Activated naive CD4-positive, alpha-beta T cell treated with anti-CD3 and anti-CD28 coated beads, Interleukin-2, amount 50 U/mL, for 16 hours (primary cell): ENCODE data around the gene OR10G8.
A peak's percentile ranks its signal among the peaks of the same experiment; 100 is the strongest.
"Not testable (repeated sequence)": the region's sequence is repeated elsewhere in the genome, so short reads cannot be mapped to it uniquely, and the experiment has no call there.

Source experiments
- DNase-seq: peaks from one replicate; pipeline ENCODE4 v3.0.0-alpha.2; 2020

The OR10G8 gene, protein sequence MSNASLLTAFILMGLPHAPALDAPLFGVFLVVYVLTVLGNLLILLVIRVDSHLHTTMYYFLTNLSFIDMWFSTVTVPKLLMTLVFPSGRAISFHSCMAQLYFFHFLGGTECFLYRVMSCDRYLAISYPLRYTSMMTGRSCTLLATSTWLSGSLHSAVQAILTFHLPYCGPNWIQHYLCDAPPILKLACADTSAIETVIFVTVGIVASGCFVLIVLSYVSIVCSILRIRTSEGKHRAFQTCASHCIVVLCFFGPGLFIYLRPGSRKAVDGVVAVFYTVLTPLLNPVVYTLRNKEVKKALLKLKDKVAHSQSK

DNA sequence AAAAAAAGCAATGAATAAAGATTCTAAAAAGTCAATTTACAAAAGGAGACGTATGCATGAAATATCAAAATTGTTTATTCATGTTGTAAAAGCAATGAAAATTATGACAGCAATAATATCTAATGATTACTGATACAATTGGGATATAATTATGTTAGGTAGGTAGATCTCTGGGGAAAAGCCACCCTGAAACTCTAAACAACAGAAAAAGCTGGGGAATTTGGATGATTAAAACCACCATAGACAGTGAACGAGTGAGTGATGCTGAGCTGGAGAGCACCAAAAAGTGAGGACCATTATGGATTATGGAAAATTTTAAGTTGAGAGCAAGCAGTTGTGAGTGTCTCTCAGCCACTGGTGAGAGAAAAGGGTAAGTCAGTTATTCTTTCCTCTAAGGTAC lies at the start of gene OR10G8:
OR10G8 (plus strand) TSS at position 301 of the 400 bp plus-strand sequence. CDS start 2,825 bp downstream, outside the sequence.
- no peak for DNase-seq

DNA sequence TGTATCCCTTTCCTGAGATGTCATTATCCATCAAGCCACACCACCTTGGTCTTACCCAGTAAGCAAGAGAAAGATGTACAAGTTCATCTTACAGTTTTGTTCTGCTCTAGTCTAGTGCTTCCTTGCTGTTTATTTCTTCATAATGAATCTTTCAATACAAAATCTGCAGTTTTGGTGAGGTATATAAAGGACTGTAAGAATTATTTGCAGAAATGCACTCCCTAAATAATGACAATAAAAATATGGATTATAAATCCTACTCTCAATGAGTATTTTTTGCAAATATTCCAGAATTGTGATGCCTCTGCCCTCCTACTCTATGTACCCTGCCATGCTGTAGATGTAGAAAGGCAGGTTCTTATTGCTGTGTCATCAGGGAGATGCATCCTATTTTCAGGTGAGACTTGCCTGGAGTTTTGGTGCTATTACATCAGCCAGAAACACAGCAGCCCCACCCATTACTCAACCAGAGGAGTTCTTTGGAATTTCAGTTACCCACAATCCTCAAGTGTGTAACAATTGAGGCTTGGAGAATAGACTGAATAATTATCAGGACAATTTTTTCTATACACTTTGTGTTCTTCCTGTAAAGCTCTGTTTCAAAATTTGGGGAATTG lies 48.8 kb upstream of the OR10G8 start, which contains the start of gene OR10S1:
OR10S1 (minus strand) TSS at position 51 of the 617 bp plus-strand sequence. CDS start 117 bp downstream, outside the sequence.
- DNase-seq = no peak

DNA sequence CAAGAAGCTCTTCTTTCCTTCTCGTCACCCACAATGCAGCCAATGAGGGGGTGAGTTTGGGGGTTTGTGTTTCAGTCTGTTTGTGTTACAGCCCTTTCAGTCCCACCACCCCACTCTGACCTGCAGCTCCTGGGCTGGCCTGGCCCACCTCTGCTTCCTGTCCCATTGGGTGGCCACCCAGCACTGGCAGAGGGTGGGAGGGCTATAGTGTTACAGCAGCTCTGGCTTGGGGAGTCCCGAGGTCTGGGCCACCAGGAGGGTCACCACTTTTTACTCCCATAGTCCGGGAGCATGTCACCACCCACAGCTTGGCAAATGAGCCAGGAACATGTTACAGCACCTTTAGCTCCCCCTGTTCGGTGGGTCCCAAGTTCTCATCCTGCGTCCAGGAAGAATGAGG lies 47.3 kb upstream of the OR10G8 start:
- no peak for DNase-seq

DNA sequence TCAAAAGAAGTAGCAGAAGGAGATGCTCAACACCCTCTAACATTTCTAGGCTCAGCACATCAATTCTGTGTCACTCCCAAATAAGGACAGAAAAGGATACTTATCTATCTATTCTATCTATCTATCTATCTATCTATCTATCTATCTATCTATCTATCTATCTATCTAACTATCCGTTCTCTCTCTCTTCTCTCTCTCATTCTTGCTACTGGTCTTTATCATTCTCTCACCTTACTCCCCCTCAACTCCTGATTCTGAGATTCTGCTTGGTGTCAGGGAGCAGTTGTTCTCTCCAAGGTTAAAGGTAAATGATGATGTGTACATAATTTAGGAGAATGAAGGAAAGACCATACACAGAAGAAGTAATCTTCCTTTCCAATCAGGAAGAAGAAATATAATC lies 31.5 kb upstream of the OR10G8 start, which contains the start of gene OR10G6:
OR10G6 (minus strand) TSS at position 43 of the 400 bp plus-strand sequence; CDS start at position 43, 0 bp downstream.
- DNase-seq = no peak

DNA sequence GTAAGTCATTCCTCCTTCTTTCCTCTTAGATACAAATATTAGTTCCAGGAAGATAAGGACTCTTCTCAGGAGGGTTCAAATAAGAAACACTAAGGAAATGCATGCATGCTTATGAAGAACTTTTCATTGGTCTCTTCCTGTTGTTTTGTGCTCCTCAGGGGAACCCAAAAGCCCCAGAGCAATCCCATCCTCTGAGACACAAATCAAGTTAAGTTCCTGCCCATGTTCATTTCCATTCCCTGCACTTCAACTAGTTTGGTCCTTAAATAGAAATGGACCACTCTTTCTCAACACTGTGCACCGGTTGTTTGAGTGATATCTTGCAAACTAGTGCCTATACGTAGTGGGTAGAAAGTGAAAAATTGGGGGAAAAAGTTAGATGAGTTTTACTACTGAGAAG lies 13.9 kb upstream of the OR10G8 start, which contains the start of gene OR10G4:
OR10G4 (plus strand) TSS at position 301 of the 400 bp plus-strand sequence. CDS start 2,578 bp downstream, outside the sequence.
- DNase-seq = no peak

DNA sequence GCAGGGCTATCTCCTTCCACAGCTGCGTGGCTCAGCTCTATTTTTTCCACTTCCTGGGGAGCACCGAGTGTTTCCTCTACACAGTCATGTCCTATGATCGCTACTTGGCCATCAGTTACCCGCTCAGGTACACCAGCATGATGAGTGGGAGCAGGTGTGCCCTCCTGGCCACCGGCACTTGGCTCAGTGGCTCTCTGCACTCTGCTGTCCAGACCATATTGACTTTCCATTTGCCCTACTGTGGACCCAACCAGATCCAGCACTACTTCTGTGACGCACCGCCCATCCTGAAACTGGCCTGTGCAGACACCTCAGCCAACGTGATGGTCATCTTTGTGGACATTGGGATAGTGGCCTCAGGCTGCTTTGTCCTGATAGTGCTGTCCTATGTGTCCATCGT lies 10.8 kb upstream of the OR10G8 start:
- DNase-seq = not testable (repeated sequence)

DNA sequence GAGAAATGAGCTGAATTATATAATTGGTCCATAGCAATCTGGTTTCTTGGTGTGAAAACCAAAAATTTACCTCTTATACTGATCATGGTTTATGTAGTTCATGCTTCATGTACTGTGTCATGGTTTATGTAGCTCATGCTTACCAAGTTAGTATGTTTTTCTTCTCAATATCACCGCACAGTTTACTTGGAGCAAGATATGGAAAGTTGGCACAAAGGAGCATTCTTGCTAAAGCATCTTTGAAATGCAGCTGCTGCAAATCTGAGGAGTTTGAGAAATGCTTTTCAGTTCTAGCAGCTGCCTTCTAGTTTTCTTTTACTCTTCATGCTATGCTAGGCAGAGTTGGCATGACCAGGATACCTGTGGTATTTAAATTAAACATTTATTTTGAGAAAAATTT lies 10.1 kb downstream of the OR10G8 start:
- no peak for DNase-seq

DNA sequence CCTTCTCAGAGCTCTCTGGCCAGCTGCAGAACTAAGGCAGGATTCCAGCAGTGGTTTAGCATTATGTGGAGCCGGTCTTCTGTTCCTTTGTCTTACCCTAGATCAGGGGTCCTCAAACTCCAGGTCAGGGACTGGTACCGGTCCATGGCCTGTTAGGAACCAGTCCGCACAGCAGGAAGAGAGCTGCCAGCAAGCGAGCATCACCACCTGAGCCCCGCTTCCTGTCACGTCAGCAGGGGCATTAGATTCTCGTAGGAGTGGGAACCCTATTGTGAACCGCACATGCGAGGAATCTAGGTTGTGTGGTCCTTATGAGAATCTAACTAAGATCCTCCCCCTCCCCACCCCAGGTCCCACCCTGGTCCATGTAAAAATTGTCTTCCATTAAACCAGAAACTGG lies 13.0 kb downstream of the OR10G8 start:
- no peak for DNase-seq

DNA sequence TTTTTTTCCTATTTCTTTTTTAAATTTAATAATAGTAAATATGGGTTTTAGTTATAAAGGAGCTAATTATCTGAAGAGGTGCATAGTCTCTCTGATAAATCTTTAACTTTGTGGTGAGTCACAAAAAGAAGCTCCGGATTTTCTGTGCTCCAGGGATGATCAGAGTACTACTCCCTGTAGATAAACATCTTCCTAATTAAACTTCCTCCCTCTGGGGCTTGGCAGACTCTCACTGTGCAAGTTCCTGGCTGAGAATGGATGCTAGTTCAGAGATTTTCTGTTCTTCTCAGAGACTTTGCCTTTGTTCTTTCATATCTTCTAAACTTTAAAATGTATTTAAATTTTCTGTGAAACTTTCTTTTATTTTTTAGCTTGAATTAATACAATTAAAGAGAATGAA lies 14.7 kb downstream of the OR10G8 start, which contains the start of gene OR10G7:
OR10G7 (minus strand) TSS at position 72 of the 400 bp plus-strand sequence. CDS start 2,324 bp downstream, outside the sequence.
- no peak for DNase-seq

DNA sequence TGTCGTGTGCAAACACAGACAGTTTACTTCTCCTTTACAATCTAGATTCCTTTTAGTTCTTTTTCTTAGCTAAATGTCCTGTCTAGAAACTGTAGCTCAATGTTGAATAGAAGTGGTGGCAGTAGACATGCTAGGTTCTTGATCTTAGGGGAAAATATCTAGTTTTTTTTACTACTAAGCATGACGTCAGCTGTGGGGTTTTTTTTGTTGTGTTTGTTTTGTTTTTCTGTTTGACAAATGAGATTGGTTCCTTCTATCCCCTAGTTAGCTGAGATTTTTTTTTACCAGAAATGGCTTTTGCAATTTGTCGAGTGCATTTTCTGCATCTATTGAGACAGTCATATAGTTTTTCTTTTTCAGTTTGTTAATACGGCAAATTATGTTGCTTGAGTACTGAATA lies 16.8 kb downstream of the OR10G8 start:
- no peak for DNase-seq

DNA sequence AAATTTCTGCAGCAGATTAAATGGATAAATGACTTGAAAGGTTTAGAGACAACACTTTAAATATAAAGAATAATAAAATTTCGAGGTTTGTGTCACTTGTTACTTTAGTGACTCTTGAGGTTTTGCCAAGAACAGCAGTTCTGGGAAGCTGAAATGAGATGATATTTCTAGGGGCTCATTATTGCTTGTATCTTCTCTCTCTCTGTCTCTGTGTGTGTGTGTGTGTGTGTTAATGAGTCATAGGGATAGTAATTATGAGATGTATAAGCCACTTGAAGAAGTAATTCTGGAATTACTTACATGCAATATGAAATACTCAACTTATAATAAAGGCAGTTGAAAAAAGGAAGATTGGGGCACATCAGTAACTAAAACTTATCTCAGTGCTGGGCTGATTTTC lies 24.1 kb downstream of the OR10G8 start:
- no peak for DNase-seq

DNA sequence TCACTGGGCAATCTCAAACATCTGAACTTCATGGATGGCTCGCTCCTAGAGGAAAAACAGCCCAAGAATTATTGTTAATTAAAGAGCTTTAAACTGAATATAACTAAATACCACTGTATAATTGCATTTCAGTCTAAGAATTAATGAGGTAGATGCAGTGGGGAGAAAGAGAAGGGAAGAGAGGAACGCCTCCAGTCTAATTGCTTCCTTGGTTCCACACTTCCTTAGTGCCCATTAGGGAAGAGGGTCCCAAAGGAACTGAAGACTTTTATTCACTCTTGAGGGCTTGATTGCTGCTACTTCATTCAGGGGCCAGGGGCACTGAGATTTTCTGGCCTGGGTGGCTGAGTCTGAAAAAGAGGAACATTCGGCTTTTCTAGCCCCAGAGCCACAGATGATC lies 26.4 kb downstream of the OR10G8 start:
- no peak for DNase-seq

DNA sequence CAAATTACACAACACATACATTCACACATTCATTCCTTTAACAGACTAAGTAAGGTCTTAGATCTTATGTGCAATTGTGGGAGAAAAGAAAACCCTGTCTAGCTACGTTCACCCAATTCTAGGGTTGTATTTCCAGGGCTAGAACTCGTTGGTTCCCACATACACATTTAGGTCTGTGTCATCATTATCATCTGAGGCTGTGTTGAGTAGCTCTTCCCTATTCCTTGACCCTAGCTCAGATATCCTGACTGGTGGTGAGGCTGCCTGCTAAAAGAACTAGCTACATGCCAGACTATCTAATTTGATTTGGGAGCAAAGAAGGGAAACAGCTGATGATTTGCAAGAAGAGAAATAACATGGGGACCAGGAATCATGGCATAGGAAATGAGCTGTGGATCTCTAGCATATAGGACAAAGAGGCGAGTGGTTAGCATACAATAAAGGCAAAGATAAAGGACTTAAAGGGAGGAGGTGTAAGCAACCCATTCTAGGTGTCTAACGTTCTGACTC lies 42.1 kb downstream of the OR10G8 start:
- DNase-seq = no peak

DNA sequence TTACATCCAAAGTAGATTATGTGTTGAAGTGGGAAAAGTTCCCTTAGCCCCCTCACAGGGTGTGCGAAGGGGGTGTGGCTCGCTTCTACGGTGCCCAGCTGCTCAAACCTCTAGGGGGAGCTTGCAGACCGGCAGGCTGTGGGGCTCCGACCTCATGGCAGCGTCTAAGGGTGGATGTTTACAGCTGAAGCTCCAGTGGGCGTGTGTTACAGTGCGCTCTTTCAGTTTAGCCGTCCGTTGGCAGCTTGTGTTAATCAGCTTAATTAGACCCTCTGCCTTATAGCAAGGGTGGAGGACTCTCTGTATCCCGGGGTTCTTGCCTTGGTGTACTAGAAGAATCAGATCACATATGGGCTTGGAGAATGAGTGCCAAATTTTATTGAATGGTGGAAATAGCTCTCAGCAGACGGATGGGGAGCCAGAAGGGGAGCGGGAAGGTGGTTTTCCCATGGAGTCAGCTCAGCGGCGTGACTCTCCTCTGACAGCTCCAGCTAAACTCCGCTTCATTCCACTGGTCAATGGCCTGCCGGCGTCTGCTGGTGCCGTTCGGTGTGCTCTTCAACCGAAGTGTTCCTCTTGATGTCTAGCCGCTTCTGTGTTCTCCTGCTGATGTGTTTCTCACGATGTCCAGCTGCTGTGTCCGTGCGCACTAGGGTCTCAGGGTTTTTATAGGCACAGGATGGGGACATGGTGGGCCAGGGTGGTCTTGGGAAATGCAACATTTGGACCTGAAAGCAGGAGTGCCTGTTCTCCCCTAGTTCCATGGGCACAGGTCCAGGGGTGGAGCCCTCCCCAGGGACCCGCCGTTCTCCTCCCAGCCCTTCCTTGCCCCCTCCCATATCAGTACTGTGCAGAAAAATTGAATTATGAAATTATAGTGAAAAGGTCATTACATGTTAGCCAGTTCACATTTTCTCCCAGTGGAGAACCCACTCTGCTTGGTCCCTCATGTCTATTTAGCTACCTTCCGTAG lies 43.1 kb downstream of the OR10G8 start:
- DNase-seq = peak; percentile 42

DNA sequence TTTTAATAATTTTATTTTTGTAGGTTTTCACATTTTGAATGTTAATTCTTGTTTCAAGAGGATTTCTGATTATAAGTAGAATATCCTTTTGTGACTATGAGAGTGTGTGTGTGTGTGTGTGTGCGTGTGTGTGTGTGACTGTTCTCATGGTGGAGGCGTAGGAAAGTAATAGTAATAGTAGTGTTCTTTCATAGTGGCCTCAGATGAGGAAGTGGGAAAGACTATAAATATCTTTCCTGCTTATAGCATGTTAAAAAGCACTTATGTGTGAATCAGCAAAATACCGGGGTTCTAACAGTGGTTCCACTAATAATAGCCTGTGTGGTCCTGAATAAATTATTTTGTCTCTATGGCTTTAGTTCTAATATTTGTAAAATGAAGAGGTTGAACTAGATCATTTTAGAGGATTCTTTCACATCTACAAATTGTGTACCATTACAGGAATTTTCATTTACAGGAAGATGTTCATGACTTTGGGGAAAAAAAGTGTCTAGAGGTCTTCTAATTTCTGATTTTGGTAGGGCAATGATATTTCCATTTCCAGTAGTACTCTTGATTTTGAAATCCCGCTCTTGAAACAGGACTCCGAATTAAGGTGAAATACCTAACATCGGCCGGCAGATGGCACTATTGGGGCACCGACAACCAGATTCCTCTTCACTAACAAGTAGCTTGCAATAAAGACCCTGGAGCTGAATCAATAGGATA lies 44.5 kb downstream of the OR10G8 start:
- DNase-seq = peak; percentile 63

DNA sequence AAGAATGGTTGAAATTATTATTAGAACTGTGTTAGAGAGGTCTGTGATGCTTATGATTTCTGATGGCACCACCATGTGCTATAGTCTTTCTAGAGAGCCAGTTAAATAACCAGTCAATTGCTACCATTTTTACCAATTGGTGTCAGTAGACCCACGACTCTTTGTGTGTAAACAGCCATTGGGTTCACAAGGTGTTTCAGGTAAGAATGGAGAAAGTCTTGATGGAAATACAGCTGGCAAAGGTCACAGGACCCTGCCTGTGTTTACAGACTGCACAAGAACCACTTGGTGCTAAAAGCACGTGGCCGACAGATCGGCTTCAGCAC lies 45.0 kb downstream of the OR10G8 start:
- no peak for DNase-seq

DNA sequence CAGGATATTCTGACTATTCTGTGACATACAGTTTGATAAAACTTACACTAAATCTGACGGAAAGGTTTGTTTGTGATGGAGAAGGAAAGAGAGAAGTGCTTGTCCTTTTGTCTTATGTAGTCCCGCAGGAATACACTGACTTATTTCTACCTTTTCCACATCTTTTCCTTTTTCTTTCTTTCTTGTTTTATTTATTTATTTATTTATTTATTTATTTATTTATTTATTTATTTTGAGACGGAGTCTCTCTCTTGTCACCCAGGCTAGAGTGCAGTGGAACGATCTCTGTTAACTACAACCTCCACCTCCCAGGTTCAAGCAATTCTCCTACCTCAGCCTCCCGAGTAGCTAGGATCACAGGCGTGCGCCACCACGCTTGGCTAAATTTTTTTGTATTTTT lies 45.5 kb downstream of the OR10G8 start:
- no peak for DNase-seq

DNA sequence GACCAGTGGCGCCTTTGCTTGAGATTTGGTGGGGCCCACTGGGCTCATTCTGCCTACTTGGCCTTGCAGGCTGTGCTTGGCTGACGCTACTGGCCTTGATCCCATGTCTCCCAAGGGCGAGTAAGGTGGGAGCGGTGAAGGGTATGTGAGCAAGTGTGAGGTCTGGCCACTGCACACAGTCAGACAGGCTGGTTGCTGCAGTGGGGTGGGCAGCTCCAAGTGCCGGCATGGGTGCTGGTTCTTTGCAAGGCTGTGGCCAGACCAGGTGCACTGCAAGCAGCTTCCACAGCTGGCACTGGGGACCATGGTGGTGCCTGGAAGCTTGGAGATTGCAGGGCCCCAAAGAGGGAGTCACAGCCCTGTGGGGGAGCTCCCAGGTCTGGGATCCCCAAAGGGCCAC lies 48.0 kb downstream of the OR10G8 start:
- DNase-seq = no peak

DNA sequence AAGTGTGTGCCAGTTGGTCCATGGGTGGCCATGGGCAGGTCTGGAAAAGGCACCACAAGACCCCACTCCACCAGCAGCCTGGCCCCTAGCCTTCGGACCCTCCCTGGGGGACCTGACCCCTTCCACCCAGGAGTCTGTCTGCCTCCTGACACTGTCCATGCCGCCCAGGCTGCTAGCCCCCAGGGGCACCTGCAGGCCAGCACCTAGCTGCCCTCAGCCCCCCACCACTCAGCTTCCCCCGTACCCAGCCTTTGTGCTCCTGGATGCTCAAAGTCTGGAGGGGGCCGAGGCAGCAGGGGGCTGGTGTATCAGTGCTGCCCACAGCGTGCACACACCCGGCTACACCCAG lies 48.9 kb downstream of the OR10G8 start:
- DNase-seq = no peak

DNA sequence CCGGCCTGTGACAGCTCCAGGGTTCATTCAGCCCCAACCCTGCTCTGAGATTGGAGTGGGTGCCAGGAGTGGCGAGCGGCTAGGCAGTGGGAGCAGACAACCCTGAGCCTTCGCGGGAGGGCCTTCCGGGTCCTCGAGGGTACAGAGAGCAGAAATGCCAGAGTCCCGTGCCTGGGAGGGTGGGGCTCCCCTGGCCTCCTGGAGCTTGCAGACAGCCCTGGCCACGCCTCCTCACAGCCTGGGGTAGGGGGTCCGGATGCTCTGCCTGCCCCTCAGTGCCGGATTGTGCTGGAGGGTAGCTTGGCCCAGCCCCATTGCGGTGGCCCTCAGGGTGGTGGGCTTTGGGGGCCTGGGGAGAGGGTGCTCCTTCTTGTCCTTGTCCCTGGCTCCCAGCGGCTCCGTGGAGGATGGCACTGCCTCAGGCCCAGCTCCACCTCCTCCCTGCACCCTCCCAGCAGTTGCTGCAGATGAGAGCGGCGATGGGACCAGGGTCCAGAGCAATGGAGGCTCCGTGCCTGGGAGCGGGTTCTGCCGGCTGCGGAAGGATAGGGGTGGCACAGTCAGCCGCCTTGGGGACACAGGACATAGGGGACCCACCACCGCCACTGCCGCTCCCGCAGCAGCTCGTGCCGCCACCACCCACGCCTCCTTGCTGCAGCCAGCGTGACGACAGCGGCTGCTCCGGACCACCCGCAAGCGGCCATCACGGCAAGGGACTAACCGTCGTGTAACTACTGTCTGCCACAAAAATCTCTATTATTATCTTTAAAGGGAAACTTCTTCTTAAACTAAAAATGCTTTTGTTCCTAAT lies 49.4 kb downstream of the OR10G8 start:
- no peak for DNase-seq

DNA sequence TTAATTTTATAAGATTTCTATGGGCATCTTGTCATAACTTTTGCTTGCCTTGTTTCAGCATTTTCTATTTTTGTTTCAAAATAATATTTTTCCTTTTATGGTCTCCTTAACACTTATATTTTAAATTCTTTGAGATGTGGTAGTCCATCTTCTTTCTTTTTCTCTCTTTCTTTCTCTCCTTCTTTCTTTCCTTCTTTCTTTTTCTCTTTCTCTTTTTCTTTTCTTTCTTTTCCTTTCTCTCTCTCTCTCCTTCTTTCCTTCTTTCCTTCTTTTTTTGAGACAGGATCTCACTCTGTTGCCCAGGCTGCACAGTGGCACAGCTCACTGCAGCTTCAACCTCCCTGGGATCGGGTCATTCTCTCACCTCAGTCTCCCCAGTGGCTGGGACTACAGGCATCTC lies 50.7 kb downstream of the OR10G8 start:
- no peak for DNase-seq
